CD4-positive, alpha-beta T cell (primary cell): ENCODE data around the gene STRADB. TPM values are rescaled to one million over a fixed set of nuclear protein-coding genes. Genes with fewer than 3 reads are reported as not detected.

ENCODE experiments used
- ATAC-seq: fragments of 200-7000 bp; cut with Tn5 transposase; one replicate; pipeline ENCODE4 v1.10.0; 2022; ENCODE audit warnings: mild to moderate bottlenecking; ENCODE audit not compliant: poor library complexity
- CTCF ChIA-PET: fragments of 350-600 bp; sonication (Branson Sonifier 250); formaldehyde crosslinking; loops from one replicate; lab custom pipeline; 2021; ENCODE audit warnings: antibody characterized with exemption, inconsistent platforms; lab: Charles Lee
- POLR2A ChIA-PET: fragments of 350-600 bp; sonication (Branson Sonifier 250); formaldehyde crosslinking; loops from one replicate; lab custom pipeline; 2021; ENCODE audit warnings: antibody characterized with exemption, inconsistent platforms; lab: Charles Lee
- DNase-seq, 14 experiments: peaks; one replicate each; pipeline ENCODE4 v3.0.0-alpha.2; 2013 to 2020; ENCODE audit warnings: mixed read lengths in 2 of 14
- H3K27ac ChIP-seq, 2 donors: one replicate each; pipeline versions ENCODE4 v1.5.1 to v1.7.0; 2013; ENCODE audit warnings: low read length in 2 of 2, low read depth in 1 of 2, mild to moderate bottlenecking in 1 of 2
- H3K27me3 ChIP-seq, 2 experiments: 1 replicate in 1 of 2; 2 replicates in 1 of 2; pipeline versions ENCODE4 v1.6.1 to v1.7.0; 2013; ENCODE audit warnings: low read length in 2 of 2, control low read depth in 1 of 2, mild to moderate bottlenecking in 1 of 2, moderate library complexity in 1 of 2; ENCODE audit not compliant: insufficient read depth in 2 of 2, control insufficient read depth in 1 of 2
- H3K36me3 ChIP-seq: one replicate; pipeline ENCODE4 v1.6.1; 2013; ENCODE audit warnings: low read length, control low read depth; ENCODE audit not compliant: insufficient read depth
- H3K4me1 ChIP-seq: one replicate; pipeline ENCODE4 v1.6.1; 2013; ENCODE audit warnings: low read length, control low read depth; ENCODE audit not compliant: insufficient read depth
- H3K4me3 ChIP-seq: one replicate; pipeline ENCODE4 v1.5.1; 2013; ENCODE audit warnings: mild to moderate bottlenecking, low read length, moderate library complexity
- H3K9me3 ChIP-seq, 2 experiments: 1 replicate in 1 of 2; 2 replicates in 1 of 2; pipeline versions ENCODE4 v1.6.1 to v1.7.0; 2013; ENCODE audit warnings: low read length in 2 of 2, mild to moderate bottlenecking in 2 of 2, control low read depth in 1 of 2, moderate library complexity in 1 of 2; ENCODE audit not compliant: control insufficient read depth in 1 of 2, insufficient read depth in 1 of 2
- H3K27ac Mint-ChIP-seq: one replicate; pipeline ENCODE4 v1.8.0; 2020; ENCODE audit warnings: mixed read lengths
- H3K27me3 Mint-ChIP-seq: one replicate; pipeline ENCODE4 v1.8.0; 2021; ENCODE audit warnings: mixed read lengths
- H3K36me3 Mint-ChIP-seq: one replicate; pipeline ENCODE4 v1.8.0; 2021; ENCODE audit warnings: low read depth, mixed read lengths
- H3K4me1 Mint-ChIP-seq: one replicate; pipeline ENCODE4 v1.8.0; 2021; ENCODE audit warnings: low read depth, mixed read lengths
- H3K4me3 Mint-ChIP-seq: one replicate; pipeline ENCODE4 v1.8.0; 2020; ENCODE audit warnings: mild to moderate bottlenecking, mixed read lengths
- H3K9me3 Mint-ChIP-seq: one replicate; pipeline ENCODE4 v1.8.0; 2020; ENCODE audit warnings: mixed read lengths
- CTCF ChIP-seq: fragments of 200-600 bp; IDR thresholded peaks from one replicate; pipeline ENCODE4 v1.8.0; 2022; ENCODE audit warnings: antibody characterized with exemption, mild to moderate bottlenecking
- intact Hi-C, 2 experiments: fragments of 100-400 bp; cut with DNase I in 1 of 2; cut with micrococcal nuclease in 1 of 2; formaldehyde crosslinking; loops; one replicate each; pipeline versions ENCODE4 v1.15.1 to v1.9.0; 2023 to 2025; cut with DNase I, micrococcal nuclease
- polyA plus RNA-seq, 2 donors: library from polyadenylated mRNA; unstranded; fragments of 120-200 nt; gene quantifications; one replicate each; pipeline ENCODE4 v1.2.1, GENCODE V29; 2013
- total RNA-seq, 174 experiments: library from RNA in 2 of 174; stranded (reverse) in 2 of 174; gene quantifications; one replicate each; pipeline ENCODE4 v1.2.3 and lab custom pipeline; 2021 to 2026

STRADB gene
- total RNA-seq (1 to 10 TPM; 4.2 to 5.6 TPM), total RNA-seq (lab: John Stamatoyannopoulos, UW) (2.7 to 85.5 (median 18.0) reads per million in 172 experiments)
- 16.5 TPM for polyA plus RNA-seq (2013, experiment 1 of 2)
- polyA plus RNA-seq (2013, experiment 2 of 2): 18.5 TPM

- Mint-ChIP-seq H3K27me3 (no peaks in the 10 kb centered on the region), H3K4me1 (peaks cover 61% of the 10 kb centered on the region), H3K9me3 (no peaks in the 10 kb centered on the region), H3K27ac (peak within 1 kb of the TSS; percentile 98), H3K36me3 (peaks cover 24% of the 10 kb centered on the region), H3K4me3 (peak within 1 kb of the TSS; percentile 97)
- intact Hi-C loops: loop anchor here (2.0 to 10.0 kb wide), 12 partner anchors 19 to 1563 kb away; partner anchors contain the start of genes TMEM237 (in 2 of the 2), BZW1 (in 1 of the 2), CASP8 (in 1 of the 2) and CLK1 (in 1 of the 2)
- Histone ChIP-seq H3K36me3 (peaks cover 3% of the 10 kb centered on the region), H3K27me3 (no peaks in the 10 kb centered on the region), H3K4me3 (peak within 1 kb of the TSS; percentile 90), H3K9me3 (no peaks in the 10 kb centered on the region), H3K27ac (peak within 1 kb of the TSS; percentile 83 to 85), H3K4me1 (peaks cover 44% of the 10 kb centered on the region)
- peak; percentile 84 for ATAC-seq
- POLR2A ChIA-PET: interaction anchor here (0.6 to 3.8 kb wide), 33 partner anchors 9 to 1788 kb away, joined by 3 to 48 read pairs (median 5); partner anchors contain the start of genes ALS2, BZW1, CFLAR and CLK1
- CTCF ChIA-PET: interaction anchor here (0.7 to 2.2 kb wide), 9 partner anchors 10 to 488 kb away, joined by 3 to 8 read pairs (median 4); partner anchors contain the start of gene ORC2
- DNase-seq: peak; percentile 87 to 98 (median 92)
- TF ChIP-seq CTCF: no peak
These were observed at the start of gene STRADB, which contains the start of gene TRAK2 for GRCh38 chr2:201451292-201452057. TSS of gene STRADB (plus strand) at chr2:201451740. CDS start at chr2:201454841, 3,101 bp downstream. TSS of gene TRAK2 (minus strand) at chr2:201451458. CDS start at chr2:201420507, 30,951 bp downstream.

- Histone ChIP-seq H3K36me3 (peaks cover 34% of the 10 kb centered on the region), H3K4me1 (no peaks in the 10 kb centered on the region), H3K9me3 (no peaks in the 10 kb centered on the region), H3K27ac (no peak overlapping the region), H3K4me3 (no peak overlapping the region), H3K27me3 (no peaks in the 10 kb centered on the region)
- TF ChIP-seq CTCF: no peak
- no peaks in the 10 kb centered on the region for H3K9me3 Mint-ChIP-seq
- intact Hi-C loops: no loop called here
- ChIA-PET CTCF (interaction anchor here (1.4 kb wide), 1 partner anchor 19 kb away, joined by 3 read pairs; no protein-coding TSS in a partner anchor), POLR2A (interaction anchor here (1.5 kb wide), 1 partner anchor 49 kb away, joined by 5 read pairs; the partner anchor contains the start of genes STRADB and TRAK2)
- no peak overlapping the region for H3K27ac Mint-ChIP-seq
- peaks cover 81% of the 10 kb centered on the region for H3K36me3 Mint-ChIP-seq
- DNase-seq (no peak), ATAC-seq (no peak)
- no peaks in the 10 kb centered on the region for H3K27me3 Mint-ChIP-seq
- no peak overlapping the region for H3K4me3 Mint-ChIP-seq
- H3K4me1 Mint-ChIP-seq: peaks cover 37% of the 10 kb centered on the region
These were observed 49.7 kb upstream of the STRADB start for GRCh38 chr2:201401815-201402214.

GRCh38 chr2:201402651-201403562 lies 48.6 kb upstream of the STRADB start:
- CTCF ChIA-PET: interaction anchor here (1.1 to 1.4 kb wide), 2 partner anchors 11 to 20 kb away, joined by 3 to 5 read pairs; no protein-coding TSS in a partner anchor
- no peak overlapping the region for H3K4me3 Mint-ChIP-seq
- DNase-seq (no peak), ATAC-seq (no peak)
- H3K9me3 Mint-ChIP-seq: no peaks in the 10 kb centered on the region
- Histone ChIP-seq H3K36me3 (peaks cover 28% of the 10 kb centered on the region), H3K27ac (no peak overlapping the region), H3K4me1 (no peaks in the 10 kb centered on the region), H3K9me3 (no peaks in the 10 kb centered on the region), H3K27me3 (no peaks in the 10 kb centered on the region), H3K4me3 (no peak overlapping the region)
- peaks cover 45% of the 10 kb centered on the region for H3K4me1 Mint-ChIP-seq
- H3K27me3 Mint-ChIP-seq: no peaks in the 10 kb centered on the region
- POLR2A ChIA-PET: interaction anchor here (1.5 kb wide), 1 partner anchor 48 kb away, joined by 5 read pairs; the partner anchor contains the start of genes STRADB and TRAK2
- no peak for TF ChIP-seq CTCF
- H3K27ac Mint-ChIP-seq: no peak overlapping the region
- peaks cover 76% of the 10 kb centered on the region for H3K36me3 Mint-ChIP-seq
- intact Hi-C loops: no loop called here
